T-helper 2 cell treated with Interferon-gamma antibody and Interleukin-4, amounts not matched to agents 5 μg/mL and 100 μg/mL, for 36 hours (primary cell): ENCODE results near the gene DGKH.

ENCODE experiments used
- DNase-seq: peaks from one replicate; pipeline ENCODE4 v3.0.0; 2021; ENCODE audit warnings: low spot score
- H3K27ac Mint-ChIP-seq: one replicate; pipeline ENCODE4 v1.8.0; 2021; ENCODE audit warnings: mild to moderate bottlenecking, mixed read lengths
- H3K27me3 Mint-ChIP-seq: one replicate; pipeline ENCODE4 v1.8.0; 2021; ENCODE audit warnings: low read depth, mixed read lengths
- H3K36me3 Mint-ChIP-seq: one replicate; pipeline ENCODE4 v1.8.0; 2021; ENCODE audit warnings: low read depth, mixed read lengths
- H3K4me1 Mint-ChIP-seq: one replicate; pipeline ENCODE4 v1.8.0; 2021; ENCODE audit warnings: low read depth, mixed read lengths
- H3K4me3 Mint-ChIP-seq: one replicate; pipeline ENCODE4 v1.8.0; 2022; ENCODE audit warnings: mild to moderate bottlenecking, moderate library complexity, mixed read lengths
- H3K9me3 Mint-ChIP-seq: one replicate; pipeline ENCODE4 v1.8.0; 2021; ENCODE audit warnings: mixed read lengths

Gene DGKH

DNA sequence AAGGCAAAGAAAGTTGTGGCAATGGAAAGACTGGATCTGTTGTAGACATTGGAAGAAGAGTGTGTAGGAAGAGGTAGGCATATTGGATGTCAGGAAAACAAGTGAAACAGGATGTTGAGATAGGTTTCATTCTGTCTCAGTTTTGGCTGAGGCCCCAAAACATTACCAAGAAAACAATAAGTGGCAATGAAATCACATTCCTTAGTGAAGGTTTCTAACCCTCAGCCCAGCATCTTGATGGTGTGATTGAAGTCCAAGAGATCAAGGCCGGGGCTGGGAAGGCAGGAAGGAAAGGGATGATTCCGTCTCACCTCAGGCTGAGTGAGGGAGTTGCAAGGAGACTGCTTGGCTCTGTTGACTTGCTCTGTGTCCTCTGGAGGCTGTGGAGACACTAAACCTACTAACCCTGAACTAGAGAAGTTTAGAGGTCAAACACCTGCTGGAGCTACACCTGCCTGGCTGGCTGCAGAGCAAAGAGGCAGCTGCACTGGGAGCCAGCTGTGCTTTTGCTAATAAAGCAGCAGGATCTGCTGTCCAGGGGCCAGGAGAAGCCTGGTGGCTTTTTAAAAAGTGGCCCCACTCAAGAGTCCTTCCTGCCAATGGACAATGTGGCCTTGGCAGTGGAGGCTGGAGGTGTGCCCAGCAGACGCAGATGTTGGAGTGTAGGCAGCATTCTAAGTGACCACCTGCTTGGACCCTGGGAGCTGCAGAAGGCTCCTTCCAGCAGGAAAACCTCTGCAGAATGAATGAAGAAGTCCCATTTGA, 53.6 kb downstream of the DGKH start:
- H3K4me1 Mint-ChIP-seq, result peaks cover 11% of the 10 kb centered on the region
- H3K27ac Mint-ChIP-seq, result peak overlapping the region; percentile 9
- H3K36me3 Mint-ChIP-seq, result peaks cover 7% of the 10 kb centered on the region
- DNase-seq, result no peak
- no peaks in the 10 kb centered on the region for H3K9me3 Mint-ChIP-seq
- no peak overlapping the region for H3K4me3 Mint-ChIP-seq
- H3K27me3 Mint-ChIP-seq, result no peaks in the 10 kb centered on the region

- Mint-ChIP-seq H3K27me3 (no peaks in the 10 kb centered on the region), H3K9me3 (no peaks in the 10 kb centered on the region), H3K4me3 (no peak overlapping the region), H3K4me1 (peaks cover 11% of the 10 kb centered on the region), H3K27ac (no peak overlapping the region), H3K36me3 (peaks cover 5% of the 10 kb centered on the region)
- no peak for DNase-seq
Observed at GRCh38 chr13:42102961-42103865, 54.8 kb downstream of the DGKH start.

DNA sequence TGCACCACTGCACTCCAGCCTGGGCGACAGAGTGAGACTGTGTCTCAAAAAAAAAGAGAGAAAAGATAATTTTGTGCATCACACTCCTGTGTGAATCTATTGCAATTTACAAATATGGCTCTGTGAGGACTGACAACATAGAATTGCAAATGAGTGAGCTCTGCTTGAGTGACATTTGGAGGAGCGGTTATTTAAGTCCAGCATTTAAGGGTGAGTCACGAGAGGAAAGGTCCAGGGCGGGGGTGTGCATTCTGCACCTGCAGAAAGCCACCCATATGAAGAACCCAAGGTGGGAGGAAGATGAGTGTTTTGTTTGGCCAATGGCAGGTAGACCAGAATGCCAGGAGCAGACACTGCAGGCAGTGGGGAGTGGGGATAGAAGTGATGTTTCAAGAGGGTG, 58.5 kb downstream of the DGKH start:
- Mint-ChIP-seq H3K4me3 (no peak overlapping the region), H3K36me3 (peaks cover 5% of the 10 kb centered on the region), H3K27ac (no peak overlapping the region), H3K4me1 (peaks cover 6% of the 10 kb centered on the region), H3K9me3 (no peaks in the 10 kb centered on the region), H3K27me3 (no peaks in the 10 kb centered on the region)
- DNase-seq, result no peak

DNA sequence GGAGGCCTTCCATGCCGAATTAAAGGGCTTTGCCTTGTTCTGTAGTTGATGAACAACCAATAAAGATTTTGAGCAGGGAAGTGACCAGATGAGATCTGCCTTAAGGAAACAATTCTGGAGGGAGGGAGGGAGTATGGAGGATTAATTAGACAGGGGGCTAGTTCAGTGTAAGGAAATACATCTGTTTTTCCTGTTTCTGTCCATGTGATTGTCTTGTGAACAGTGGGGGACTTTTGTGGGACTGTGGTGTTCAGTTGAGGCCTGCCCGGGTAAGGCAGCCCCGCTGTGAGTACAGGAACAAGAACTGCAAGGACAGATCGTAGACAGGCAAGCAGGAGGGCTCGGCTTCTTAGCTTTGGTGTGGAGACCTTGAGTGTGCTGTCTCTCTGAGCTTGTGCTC, 59.0 kb downstream of the DGKH start:
- no peak overlapping the region for H3K4me3 Mint-ChIP-seq
- H3K9me3 Mint-ChIP-seq, result no peaks in the 10 kb centered on the region
- no peak for DNase-seq
- peaks cover 5% of the 10 kb centered on the region for H3K36me3 Mint-ChIP-seq
- no peaks in the 10 kb centered on the region for H3K27me3 Mint-ChIP-seq
- H3K4me1 Mint-ChIP-seq, result peaks cover 6% of the 10 kb centered on the region
- no peak overlapping the region for H3K27ac Mint-ChIP-seq

GRCh38 chr13:42108217-42108616, 59.8 kb downstream of the DGKH start:
- Mint-ChIP-seq H3K4me3 (no peak overlapping the region), H3K9me3 (no peaks in the 10 kb centered on the region), H3K36me3 (peaks cover 3% of the 10 kb centered on the region), H3K4me1 (peaks cover 6% of the 10 kb centered on the region), H3K27ac (no peak overlapping the region), H3K27me3 (no peaks in the 10 kb centered on the region)
- no peak for DNase-seq

DNA sequence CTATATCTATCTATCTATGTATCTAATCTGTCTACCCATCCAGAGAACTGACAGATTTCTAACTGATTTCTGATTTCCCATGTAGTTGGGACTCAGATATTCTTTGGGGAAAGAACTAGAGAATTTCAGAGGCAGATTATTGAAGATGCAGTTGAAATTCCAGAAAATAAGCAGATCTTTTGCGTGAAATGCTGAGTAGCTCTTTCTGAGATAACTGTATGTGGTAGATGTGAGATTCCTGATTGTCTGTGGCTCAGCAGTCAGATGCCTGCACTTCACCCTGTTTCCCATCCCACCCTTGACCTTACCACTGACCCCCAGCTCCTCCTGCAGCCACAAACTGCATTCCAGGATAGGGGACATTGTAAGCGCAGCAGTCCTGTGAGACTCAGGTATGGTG, 61.5 kb downstream of the DGKH start:
- Mint-ChIP-seq H3K4me3 (no peak overlapping the region), H3K27me3 (no peaks in the 10 kb centered on the region), H3K9me3 (no peaks in the 10 kb centered on the region), H3K27ac (no peak overlapping the region), H3K4me1 (peaks cover 7% of the 10 kb centered on the region), H3K36me3 (peaks cover 1% of the 10 kb centered on the region)
- DNase-seq, result no peak

- DNase-seq, result no peak
- peaks cover 6% of the 10 kb centered on the region for H3K4me1 Mint-ChIP-seq
- no peak overlapping the region for H3K27ac Mint-ChIP-seq
- H3K27me3 Mint-ChIP-seq, result no peaks in the 10 kb centered on the region
- H3K4me3 Mint-ChIP-seq, result no peak overlapping the region
- no peaks in the 10 kb centered on the region for H3K36me3 Mint-ChIP-seq
- no peaks in the 10 kb centered on the region for H3K9me3 Mint-ChIP-seq
Observed at GRCh38 chr13:42110410-42111155, 62.1 kb downstream of the DGKH start.

DNA sequence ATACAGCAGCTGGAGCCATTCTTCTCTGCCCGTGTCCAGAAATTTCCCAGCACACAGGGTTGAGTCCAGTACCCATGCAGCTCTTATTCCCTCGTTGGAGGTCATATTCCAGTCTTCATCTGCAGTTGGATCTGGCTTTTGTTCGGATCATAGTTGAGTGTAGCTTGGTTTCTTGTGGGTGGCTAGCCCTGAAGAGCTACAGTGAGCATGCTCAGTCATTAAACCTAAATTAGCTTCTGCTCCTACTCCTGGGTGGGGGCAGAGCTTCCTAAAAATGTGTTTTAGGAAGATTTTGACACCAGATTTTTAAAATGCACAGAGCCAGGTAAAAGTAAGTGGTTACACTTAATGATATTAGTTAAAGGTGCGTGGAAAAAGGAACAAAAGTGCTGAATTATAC, 64.4 kb downstream of the DGKH start:
- no peaks in the 10 kb centered on the region for H3K36me3 Mint-ChIP-seq

DNA sequence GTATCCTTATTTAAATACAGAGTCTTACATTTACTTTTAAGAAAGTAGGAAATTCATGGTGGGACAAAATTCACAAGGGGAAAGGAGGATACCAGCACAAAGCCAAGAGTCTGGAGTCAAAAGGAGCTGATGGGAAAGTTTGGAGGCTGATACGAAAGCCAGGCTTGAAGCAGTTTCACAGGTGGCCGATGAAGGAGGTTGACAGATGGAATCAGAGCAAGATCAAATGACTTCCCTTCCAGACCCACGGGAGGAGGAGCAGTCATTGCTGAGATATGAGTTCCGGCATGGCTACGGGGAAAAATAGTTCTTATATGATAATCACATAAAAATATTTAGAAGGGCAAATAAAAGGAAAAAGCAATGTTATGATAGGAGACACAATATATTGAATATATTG, 65.0 kb downstream of the DGKH start:
- Mint-ChIP-seq H3K36me3 (no peaks in the 10 kb centered on the region), H3K27me3 (no peaks in the 10 kb centered on the region), H3K9me3 (no peaks in the 10 kb centered on the region), H3K27ac (no peak overlapping the region), H3K4me1 (peaks cover 6% of the 10 kb centered on the region), H3K4me3 (no peak overlapping the region)
- DNase-seq, result no peak

More for the DNA sequence above, 64.4 kb downstream of the DGKH start:
- Mint-ChIP-seq H3K4me3 (no peak overlapping the region), H3K27me3 (no peaks in the 10 kb centered on the region), H3K27ac (no peak overlapping the region), H3K4me1 (peaks cover 6% of the 10 kb centered on the region), H3K9me3 (no peaks in the 10 kb centered on the region)
- DNase-seq, result no peak

- Mint-ChIP-seq H3K4me3 (no peak overlapping the region), H3K27ac (no peak overlapping the region), H3K36me3 (no peaks in the 10 kb centered on the region), H3K27me3 (no peaks in the 10 kb centered on the region), H3K4me1 (peaks cover 6% of the 10 kb centered on the region), H3K9me3 (no peaks in the 10 kb centered on the region)
- DNase-seq, result no peak
Observed at GRCh38 chr13:42114278-42114677, 65.8 kb downstream of the DGKH start.

DNA sequence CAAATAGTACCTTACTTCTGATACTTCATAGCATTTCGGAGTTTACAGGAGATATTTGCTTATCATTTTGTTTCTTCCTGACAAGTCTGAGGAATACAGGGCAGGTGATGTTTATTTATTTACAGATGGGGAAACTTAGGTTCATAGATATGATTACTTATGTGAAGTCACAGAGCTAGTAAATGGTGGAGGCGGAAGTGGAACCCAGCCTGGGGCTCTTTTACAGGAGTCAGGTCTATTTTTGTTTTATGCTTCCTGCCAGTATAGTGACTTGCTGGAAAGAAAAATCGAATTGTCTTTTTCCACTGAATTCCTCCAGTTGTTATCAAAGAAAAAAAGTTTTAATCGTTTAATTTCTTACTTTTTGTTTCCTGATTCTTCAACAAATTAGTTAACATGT, 66.5 kb downstream of the DGKH start:
- H3K27ac Mint-ChIP-seq, result no peak overlapping the region
- no peak overlapping the region for H3K4me3 Mint-ChIP-seq
- no peaks in the 10 kb centered on the region for H3K27me3 Mint-ChIP-seq
- no peaks in the 10 kb centered on the region for H3K9me3 Mint-ChIP-seq
- no peaks in the 10 kb centered on the region for H3K36me3 Mint-ChIP-seq
- H3K4me1 Mint-ChIP-seq, result peaks cover 6% of the 10 kb centered on the region
- DNase-seq, result no peak

- Mint-ChIP-seq H3K9me3 (no peaks in the 10 kb centered on the region), H3K27me3 (no peaks in the 10 kb centered on the region), H3K4me3 (no peak overlapping the region), H3K27ac (no peak overlapping the region), H3K4me1 (peaks cover 2% of the 10 kb centered on the region), H3K36me3 (no peaks in the 10 kb centered on the region)
- DNase-seq, result no peak
Observed at GRCh38 chr13:42116225-42116624, 67.8 kb downstream of the DGKH start.

DNA sequence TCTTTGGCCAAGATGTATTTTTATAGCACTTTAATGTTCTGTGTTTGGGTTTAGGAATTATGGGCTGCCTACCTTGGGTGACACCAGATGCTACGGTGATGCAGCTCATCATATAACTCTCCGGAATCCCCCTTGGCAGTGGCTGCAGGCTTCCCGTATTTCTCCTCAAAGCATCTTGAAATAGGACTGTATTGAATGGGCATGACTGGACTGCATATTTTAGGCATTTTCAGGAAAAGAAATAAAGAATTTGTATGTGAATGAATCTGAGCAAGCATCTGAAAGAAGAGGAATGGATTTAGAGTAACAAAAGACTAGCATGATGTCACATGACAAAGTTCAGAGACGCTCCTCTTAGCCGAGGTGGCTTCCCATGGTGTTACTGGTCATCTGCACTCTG, 70.6 kb downstream of the DGKH start:
- DNase-seq, result no peak
- no peaks in the 10 kb centered on the region for H3K36me3 Mint-ChIP-seq
- H3K27me3 Mint-ChIP-seq, result no peaks in the 10 kb centered on the region
- peaks cover 2% of the 10 kb centered on the region for H3K4me1 Mint-ChIP-seq
- no peaks in the 10 kb centered on the region for H3K9me3 Mint-ChIP-seq
- no peak overlapping the region for H3K4me3 Mint-ChIP-seq
- no peak overlapping the region for H3K27ac Mint-ChIP-seq

GRCh38 chr13:42119875-42120274, 71.4 kb downstream of the DGKH start:
- H3K9me3 Mint-ChIP-seq, result no peaks in the 10 kb centered on the region
- H3K27ac Mint-ChIP-seq, result no peak overlapping the region
- DNase-seq, result no peak
- H3K4me3 Mint-ChIP-seq, result no peak overlapping the region
- H3K27me3 Mint-ChIP-seq, result no peaks in the 10 kb centered on the region
- H3K36me3 Mint-ChIP-seq, result no peaks in the 10 kb centered on the region
- H3K4me1 Mint-ChIP-seq, result no peaks in the 10 kb centered on the region
